Subcutaneous abdominal adipose tissue (tissue), 5 donors: ENCODE results near the gene ALDH7A1.
"Not testable (repeated sequence)": the region's sequence is repeated elsewhere in the genome, so short reads cannot be mapped to it uniquely, and the experiment has no call there.

Experiments used
- H3K27ac ChIP-seq: one replicate; pipeline ENCODE4 v1.7.0; 2013; ENCODE audit warnings: low read depth, mild to moderate bottlenecking, inconsistent platforms, low read length, moderate library complexity
- H3K27me3 ChIP-seq, 5 donors: one replicate each; pipeline ENCODE4 v1.7.0; 2013; ENCODE audit warnings: low read length in 5 of 5, inconsistent platforms in 1 of 5; ENCODE audit not compliant: control insufficient read depth in 5 of 5, insufficient read depth in 4 of 5
- H3K36me3 ChIP-seq, 5 donors: one replicate each; pipeline ENCODE4 v1.7.0; 2013; ENCODE audit warnings: low read length in 5 of 5; ENCODE audit not compliant: control insufficient read depth in 5 of 5, insufficient read depth in 5 of 5
- H3K4me1 ChIP-seq, 5 donors: one replicate each; pipeline ENCODE4 v1.7.0; 2013; ENCODE audit warnings: low read length in 5 of 5, mild to moderate bottlenecking in 3 of 5, moderate library complexity in 1 of 5; ENCODE audit not compliant: control insufficient read depth in 5 of 5, insufficient read depth in 5 of 5
- H3K4me3 ChIP-seq, 5 donors: one replicate each; pipeline ENCODE4 v1.7.0; 2013; ENCODE audit warnings: low read length in 5 of 5, low read depth in 1 of 5
- H3K9ac ChIP-seq, 5 donors: one replicate each; pipeline ENCODE4 v1.7.0; 2013; ENCODE audit warnings: low read length in 5 of 5, mild to moderate bottlenecking in 4 of 5, moderate library complexity in 3 of 5
- H3K9me3 ChIP-seq, 5 donors: one replicate each; pipeline ENCODE4 v1.7.0; 2013; ENCODE audit warnings: low read length in 5 of 5; ENCODE audit not compliant: control insufficient read depth in 5 of 5
- donor health status: healthy.
- donor health status: healthy.
- donor health status: healthy.
- donor health status: healthy.
- donor health status: healthy.

ALDH7A1 gene

GRCh38 chr5:126576974-126577373 lies 18.0 kb downstream of the ALDH7A1 start:
- H3K36me3 ChIP-seq: peaks cover 21 to 77% (median 48%) of the 10 kb centered on the region in 5 donors
- no peaks in the 10 kb centered on the region for H3K4me1 ChIP-seq

GRCh38 chr5:126575644-126576043 lies 19.4 kb downstream of the ALDH7A1 start:
- no peak overlapping the region for H3K9ac ChIP-seq
- no peaks in the 10 kb centered on the region for H3K27me3 ChIP-seq
- H3K4me3 ChIP-seq: no peak overlapping the region
- H3K36me3 ChIP-seq: peaks cover 21 to 65% (median 43%) of the 10 kb centered on the region in 5 donors
- H3K9me3 ChIP-seq: no peaks in the 10 kb centered on the region
- H3K4me1 ChIP-seq: no peaks in the 10 kb centered on the region
- no peak overlapping the region for H3K27ac ChIP-seq

More at GRCh38 chr5:126576974-126577373, 18.0 kb downstream of the ALDH7A1 start:
- Histone ChIP-seq H3K27ac (no peak overlapping the region), H3K9me3 (no peaks in the 10 kb centered on the region), H3K27me3 (no peaks in the 10 kb centered on the region), H3K9ac (no peak overlapping the region), H3K4me3 (no peak overlapping the region)

- H3K4me1 ChIP-seq: no peaks in the 10 kb centered on the region
- no peak overlapping the region for H3K27ac ChIP-seq
- no peaks in the 10 kb centered on the region for H3K27me3 ChIP-seq
- no peak overlapping the region for H3K4me3 ChIP-seq
- no peaks in the 10 kb centered on the region for H3K9me3 ChIP-seq
- no peak overlapping the region for H3K9ac ChIP-seq
- peaks cover 30 to 63% (median 36%) of the 10 kb centered on the region in 5 donors for H3K36me3 ChIP-seq
These were observed 26.7 kb downstream of the ALDH7A1 start for GRCh38 chr5:126568206-126568755.

- peaks cover 21 to 49% (median 27%) of the 10 kb centered on the region in 5 donors for H3K36me3 ChIP-seq
These were observed 32.2 kb downstream of the ALDH7A1 start for GRCh38 chr5:126562823-126563222.

GRCh38 chr5:126561908-126562307 lies 33.1 kb downstream of the ALDH7A1 start:
- H3K36me3 ChIP-seq: peaks cover 21 to 51% (median 27%) of the 10 kb centered on the region in 5 donors
- no peak overlapping the region for H3K27ac ChIP-seq
- no peak overlapping the region for H3K9ac ChIP-seq
- no peaks in the 10 kb centered on the region for H3K9me3 ChIP-seq
- no peaks in the 10 kb centered on the region for H3K4me1 ChIP-seq
- H3K27me3 ChIP-seq: no peaks in the 10 kb centered on the region
- H3K4me3 ChIP-seq: no peak overlapping the region

More at GRCh38 chr5:126562823-126563222, 32.2 kb downstream of the ALDH7A1 start:
- no peak overlapping the region for H3K27ac ChIP-seq
- no peaks in the 10 kb centered on the region for H3K9me3 ChIP-seq
- no peaks in the 10 kb centered on the region for H3K4me1 ChIP-seq
- H3K27me3 ChIP-seq: no peaks in the 10 kb centered on the region
- no peak overlapping the region for H3K9ac ChIP-seq
- no peak overlapping the region for H3K4me3 ChIP-seq

GRCh38 chr5:126555101-126555500 lies 39.9 kb downstream of the ALDH7A1 start:
- H3K9me3 ChIP-seq, H3K27me3 ChIP-seq, H3K4me1 ChIP-seq, H3K4me3 ChIP-seq, H3K27ac ChIP-seq, H3K9ac ChIP-seq: not testable (repeated sequence)
- H3K36me3 ChIP-seq: peaks cover 23 to 79% (median 71%) of the 10 kb centered on the region in 5 donors

- Histone ChIP-seq H3K9ac (no peak overlapping the region), H3K9me3 (no peaks in the 10 kb centered on the region), H3K4me3 (no peak overlapping the region), H3K36me3 (peaks cover 27 to 83% (median 72%) of the 10 kb centered on the region in 5 donors), H3K27me3 (no peaks in the 10 kb centered on the region), H3K27ac (no peak overlapping the region), H3K4me1 (no peaks in the 10 kb centered on the region)
These were observed 42.4 kb downstream of the ALDH7A1 start for GRCh38 chr5:126552614-126553013.

- peaks cover 8 to 36% (median 25%) of the 10 kb centered on the region in 5 donors for H3K36me3 ChIP-seq
- no peak overlapping the region for H3K4me3 ChIP-seq
- H3K9me3 ChIP-seq: no peaks in the 10 kb centered on the region
- H3K27ac ChIP-seq: no peak overlapping the region
- no peaks in the 10 kb centered on the region for H3K27me3 ChIP-seq
- no peaks in the 10 kb centered on the region for H3K4me1 ChIP-seq
- no peak overlapping the region for H3K9ac ChIP-seq
These were observed 50.8 kb downstream of the ALDH7A1 start for GRCh38 chr5:126544087-126544740.

- no peak overlapping the region for H3K27ac ChIP-seq
- no peaks in the 10 kb centered on the region for H3K9me3 ChIP-seq
These were observed 51.4 kb downstream of the ALDH7A1 start for GRCh38 chr5:126543660-126544059.

GRCh38 chr5:126543009-126543408 lies 52.0 kb downstream of the ALDH7A1 start:
- H3K9ac ChIP-seq: no peak overlapping the region
- H3K4me3 ChIP-seq: no peak overlapping the region
- H3K9me3 ChIP-seq: no peaks in the 10 kb centered on the region
- H3K27ac ChIP-seq: no peak overlapping the region
- peaks cover 8 to 25% (median 17%) of the 10 kb centered on the region in 5 donors for H3K36me3 ChIP-seq
- peaks cover 0 to 4% (median 3%) of the 10 kb centered on the region in 5 donors for H3K4me1 ChIP-seq
- H3K27me3 ChIP-seq: no peaks in the 10 kb centered on the region

More at GRCh38 chr5:126543660-126544059, 51.4 kb downstream of the ALDH7A1 start:
- H3K36me3 ChIP-seq: peaks cover 8 to 32% (median 21%) of the 10 kb centered on the region in 5 donors
- no peak overlapping the region for H3K9ac ChIP-seq
- H3K4me1 ChIP-seq: peaks cover 0 to 4% (median 3%) of the 10 kb centered on the region in 5 donors
- H3K27me3 ChIP-seq: no peaks in the 10 kb centered on the region
- H3K4me3 ChIP-seq: no peak overlapping the region
